PFSK-1 (cell line): ENCODE results near the gene KIF1B.

ENCODE experiments used
- FOXP2 ChIP-seq: optimal IDR thresholded peaks from 2 replicates; pipeline ENCODE3; 2011; ENCODE audit warnings: borderline replicate concordance, control low read depth, inconsistent platforms; ENCODE audit not compliant: insufficient read depth; ENCODE audit errors: extremely low read length, extremely low read depth
- POLR2AphosphoS5 ChIP-seq: IDR thresholded peaks from 2 replicates; pipeline ENCODE4 v1.6.1; 2012; ENCODE audit warnings: low read depth, mild to moderate bottlenecking, control low read depth, low read length, moderate library complexity
- REST ChIP-seq, 2 experiments: IDR thresholded peaks; 2 replicates each; pipeline versions ENCODE4 v1.6.1 to v1.8.0; 2011 to 2012; ENCODE audit warnings: low read depth in 2 of 2, low read length in 2 of 2, control low read depth in 1 of 2, inconsistent platforms in 1 of 2, mild to moderate bottlenecking in 1 of 2, moderate library complexity in 1 of 2; ENCODE audit not compliant: insufficient read depth in 1 of 2
- SIN3A ChIP-seq: IDR thresholded peaks from 2 replicates; pipeline ENCODE4 v1.6.1; 2012; ENCODE audit warnings: mild to moderate bottlenecking, low read length, moderate library complexity, borderline replicate concordance; ENCODE audit not compliant: insufficient read depth
- TAF1 ChIP-seq: IDR thresholded peaks from 2 replicates; pipeline ENCODE4 v1.6.1; 2012; ENCODE audit warnings: low read length, control low read depth, borderline replicate concordance; ENCODE audit not compliant: insufficient read depth

The KIF1B gene

GRCh38 chr1:10280439-10281350 is 70.3 kb downstream of the KIF1B start:
- TF ChIP-seq REST (IDR thresholded peaks at IDR 0.05; ENCODE audit: insufficient read depth in 1 of 2, low read depth in 2 of 2, low read length in 2 of 2) = no peak
- no peak for TF ChIP-seq SIN3A
- TF ChIP-seq POLR2AphosphoS5 = no peak
- TF ChIP-seq TAF1 = no peak
- TF ChIP-seq FOXP2 = no peak

GRCh38 chr1:10283318-10283984 is 73.1 kb downstream of the KIF1B start:
- no peak for TF ChIP-seq POLR2AphosphoS5

- TF ChIP-seq FOXP2 (no peak), TAF1 (no peak), POLR2AphosphoS5 (no peak), SIN3A (no peak), REST (IDR thresholded peaks at IDR 0.05; ENCODE audit: insufficient read depth in 1 of 2, low read depth in 2 of 2, low read length in 2 of 2) (no peak)
Observed at GRCh38 chr1:10286244-10286643, 75.9 kb downstream of the KIF1B start.

GRCh38 chr1:10287023-10287645 is 76.8 kb downstream of the KIF1B start:
- no peak for TF ChIP-seq FOXP2
- TF ChIP-seq POLR2AphosphoS5 = no peak
- TF ChIP-seq REST (IDR thresholded peaks at IDR 0.05; ENCODE audit: insufficient read depth in 1 of 2, low read depth in 2 of 2, low read length in 2 of 2) = no peak
- no peak for TF ChIP-seq TAF1
- TF ChIP-seq SIN3A = no peak

GRCh38 chr1:10288029-10288615 is 77.8 kb downstream of the KIF1B start:
- TF ChIP-seq TAF1 (no peak), POLR2AphosphoS5 (no peak), REST (IDR thresholded peaks at IDR 0.05; ENCODE audit: insufficient read depth in 1 of 2, low read depth in 2 of 2, low read length in 2 of 2) (no peak), SIN3A (no peak), FOXP2 (no peak)
